ENCODE data around the gene ZNF628.

ZNF628 gene

DNA sequence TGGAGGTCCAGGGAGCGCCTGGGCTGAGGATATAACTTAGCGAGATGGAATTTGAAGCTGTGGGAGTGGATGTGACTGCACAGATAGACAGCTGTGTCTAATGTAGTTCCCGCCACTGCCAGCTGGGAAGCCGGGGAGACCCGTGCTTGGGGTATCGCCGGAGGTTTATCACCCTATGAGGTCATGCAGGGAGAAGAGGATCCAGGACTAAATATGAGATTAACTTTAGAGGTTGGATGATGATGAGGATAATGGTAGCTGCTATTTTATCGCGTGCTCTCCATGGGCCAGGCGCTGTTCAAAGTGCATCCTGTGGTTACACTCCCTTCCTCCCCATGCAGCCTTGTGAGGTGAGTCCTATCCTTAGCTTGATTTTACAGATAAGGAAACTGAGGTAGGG is 31.7 kb downstream of the ZNF628 start:
- Histone ChIP-seq H3K4me3 (replicated peaks; ENCODE audit: insufficient read depth, low read length) (no peak overlapping the region), H3K27me3 (ENCODE audit: insufficient read depth, poor library complexity, severe bottlenecking) (peaks cover 3% of the 10 kb centered on the region), H3K27ac (replicated peaks) (no peak overlapping the region)
- no peak for DNase-seq (ENCODE audit: low read depth in 1 of 2, low spot score in 1 of 2)
- TF ChIP-seq, protein P1, sequence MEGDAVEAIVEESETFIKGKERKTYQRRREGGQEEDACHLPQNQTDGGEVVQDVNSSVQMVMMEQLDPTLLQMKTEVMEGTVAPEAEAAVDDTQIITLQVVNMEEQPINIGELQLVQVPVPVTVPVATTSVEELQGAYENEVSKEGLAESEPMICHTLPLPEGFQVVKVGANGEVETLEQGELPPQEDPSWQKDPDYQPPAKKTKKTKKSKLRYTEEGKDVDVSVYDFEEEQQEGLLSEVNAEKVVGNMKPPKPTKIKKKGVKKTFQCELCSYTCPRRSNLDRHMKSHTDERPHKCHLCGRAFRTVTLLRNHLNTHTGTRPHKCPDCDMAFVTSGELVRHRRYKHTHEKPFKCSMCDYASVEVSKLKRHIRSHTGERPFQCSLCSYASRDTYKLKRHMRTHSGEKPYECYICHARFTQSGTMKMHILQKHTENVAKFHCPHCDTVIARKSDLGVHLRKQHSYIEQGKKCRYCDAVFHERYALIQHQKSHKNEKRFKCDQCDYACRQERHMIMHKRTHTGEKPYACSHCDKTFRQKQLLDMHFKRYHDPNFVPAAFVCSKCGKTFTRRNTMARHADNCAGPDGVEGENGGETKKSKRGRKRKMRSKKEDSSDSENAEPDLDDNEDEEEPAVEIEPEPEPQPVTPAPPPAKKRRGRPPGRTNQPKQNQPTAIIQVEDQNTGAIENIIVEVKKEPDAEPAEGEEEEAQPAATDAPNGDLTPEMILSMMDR (IDR thresholded peaks at IDR 0.05; ENCODE audit: insufficient read depth, low read length), result no peak
- TF ChIP-seq, protein P2, sequence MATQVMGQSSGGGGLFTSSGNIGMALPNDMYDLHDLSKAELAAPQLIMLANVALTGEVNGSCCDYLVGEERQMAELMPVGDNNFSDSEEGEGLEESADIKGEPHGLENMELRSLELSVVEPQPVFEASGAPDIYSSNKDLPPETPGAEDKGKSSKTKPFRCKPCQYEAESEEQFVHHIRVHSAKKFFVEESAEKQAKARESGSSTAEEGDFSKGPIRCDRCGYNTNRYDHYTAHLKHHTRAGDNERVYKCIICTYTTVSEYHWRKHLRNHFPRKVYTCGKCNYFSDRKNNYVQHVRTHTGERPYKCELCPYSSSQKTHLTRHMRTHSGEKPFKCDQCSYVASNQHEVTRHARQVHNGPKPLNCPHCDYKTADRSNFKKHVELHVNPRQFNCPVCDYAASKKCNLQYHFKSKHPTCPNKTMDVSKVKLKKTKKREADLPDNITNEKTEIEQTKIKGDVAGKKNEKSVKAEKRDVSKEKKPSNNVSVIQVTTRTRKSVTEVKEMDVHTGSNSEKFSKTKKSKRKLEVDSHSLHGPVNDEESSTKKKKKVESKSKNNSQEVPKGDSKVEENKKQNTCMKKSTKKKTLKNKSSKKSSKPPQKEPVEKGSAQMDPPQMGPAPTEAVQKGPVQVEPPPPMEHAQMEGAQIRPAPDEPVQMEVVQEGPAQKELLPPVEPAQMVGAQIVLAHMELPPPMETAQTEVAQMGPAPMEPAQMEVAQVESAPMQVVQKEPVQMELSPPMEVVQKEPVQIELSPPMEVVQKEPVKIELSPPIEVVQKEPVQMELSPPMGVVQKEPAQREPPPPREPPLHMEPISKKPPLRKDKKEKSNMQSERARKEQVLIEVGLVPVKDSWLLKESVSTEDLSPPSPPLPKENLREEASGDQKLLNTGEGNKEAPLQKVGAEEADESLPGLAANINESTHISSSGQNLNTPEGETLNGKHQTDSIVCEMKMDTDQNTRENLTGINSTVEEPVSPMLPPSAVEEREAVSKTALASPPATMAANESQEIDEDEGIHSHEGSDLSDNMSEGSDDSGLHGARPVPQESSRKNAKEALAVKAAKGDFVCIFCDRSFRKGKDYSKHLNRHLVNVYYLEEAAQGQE (IDR thresholded peaks at IDR 0.05; ENCODE audit: insufficient replicate concordance, low read depth), result no peak
- TF ChIP-seq GABPA (IDR thresholded peaks at IDR 0.05; ENCODE audit: low read depth), result no peak
- no peak for TF ChIP-seq POLR2AphosphoS5 (IDR thresholded peaks at IDR 0.05; ENCODE audit: low read depth)
- no peak for TF ChIP-seq SPI1 (IDR thresholded peaks at IDR 0.05; ENCODE audit: borderline replicate concordance, low read depth)

DNA sequence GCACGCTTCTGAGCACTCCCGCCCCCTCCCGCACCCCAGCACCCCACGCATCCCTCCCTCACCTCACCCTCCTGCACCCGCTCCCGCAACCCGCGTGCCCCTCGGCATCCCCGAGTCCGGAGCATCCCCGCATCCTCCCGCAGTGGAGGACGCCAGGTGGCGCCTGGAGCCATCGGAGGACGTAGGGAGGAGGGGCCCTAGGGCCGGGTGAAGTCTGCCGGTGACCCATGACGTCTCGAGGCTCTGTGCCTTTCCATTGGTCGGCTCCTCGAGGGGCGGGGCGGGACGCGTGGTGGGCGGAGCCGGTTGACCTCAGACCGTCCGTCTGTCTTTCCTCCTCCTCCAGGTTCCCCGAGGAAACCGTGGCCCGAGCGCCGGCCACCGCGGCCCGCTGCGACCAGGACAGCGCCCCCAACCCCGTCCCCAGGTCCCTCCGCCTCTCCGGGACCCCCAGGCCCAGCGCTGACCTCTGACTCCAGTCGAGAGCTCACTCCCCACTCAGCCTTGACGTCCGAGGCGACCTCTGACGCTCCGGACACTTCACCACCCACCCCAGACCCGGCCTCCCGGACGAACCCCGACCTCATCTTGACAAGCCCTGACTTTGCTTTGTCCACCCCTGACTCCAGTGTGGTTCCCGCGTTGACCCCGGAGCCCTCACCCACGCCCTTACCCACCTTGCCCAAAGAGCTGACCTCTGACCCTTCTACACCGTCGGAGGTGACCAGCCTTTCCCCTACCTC is 40.6 kb downstream of the ZNF628 start:
- Histone ChIP-seq H3K27me3 (ENCODE audit: insufficient read depth, poor library complexity, severe bottlenecking) (no peaks in the 10 kb centered on the region), H3K4me3 (replicated peaks; ENCODE audit: insufficient read depth, low read length) (peak overlapping the region; percentile 28), H3K27ac (replicated peaks) (0 out of 2 replicates have a peak overlapping the region, but pooled peaks have one; percentile 8)
- DNase-seq (ENCODE audit: low read depth in 1 of 2, low spot score in 1 of 2), result peak; percentile 83 to 87
- no peak for TF ChIP-seq SPI1 (IDR thresholded peaks at IDR 0.05; ENCODE audit: borderline replicate concordance, low read depth)
- TF ChIP-seq, protein P1 (IDR thresholded peaks at IDR 0.05; ENCODE audit: insufficient read depth, low read length), result peak; percentile 65

DNA sequence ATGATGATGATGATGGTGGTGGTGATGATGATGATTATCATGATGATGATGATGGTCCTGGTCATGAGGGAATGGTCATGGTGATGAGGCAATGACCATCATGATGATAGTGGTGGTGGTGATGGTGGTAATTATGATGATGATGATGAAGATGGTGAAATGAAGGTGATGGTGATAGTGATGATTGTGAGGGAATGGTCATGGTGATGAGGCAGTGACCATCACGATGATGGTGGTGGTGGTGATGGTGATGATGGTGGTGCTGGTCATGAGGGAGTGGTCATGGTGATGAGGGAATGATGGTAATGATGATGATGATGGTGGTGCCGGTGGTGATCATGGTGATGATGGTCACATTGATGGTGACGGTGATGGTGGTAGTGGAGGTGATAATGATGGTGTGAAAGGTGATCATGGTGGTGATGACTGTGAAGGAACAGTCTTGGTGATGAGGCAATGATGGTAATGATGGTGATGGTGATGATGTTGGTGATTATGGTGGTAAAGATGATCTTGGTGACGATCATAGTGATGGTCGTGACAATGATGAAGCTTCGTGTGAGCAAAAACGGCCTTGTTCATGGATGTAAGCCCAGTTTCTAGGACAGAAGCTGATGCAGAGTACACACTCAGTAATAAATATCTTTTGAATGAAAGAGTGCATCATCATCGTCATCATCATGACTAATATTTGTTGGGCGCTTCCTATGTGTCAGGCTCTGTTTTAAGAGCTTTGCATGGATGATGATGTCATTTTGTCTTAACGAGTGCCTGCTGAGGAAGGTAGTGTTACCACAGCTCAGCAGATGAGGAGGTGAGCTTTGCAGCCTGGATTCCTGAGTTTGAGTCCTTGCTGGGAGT is 43.3 kb downstream of the ZNF628 start:
- no peaks in the 10 kb centered on the region for H3K27me3 ChIP-seq (ENCODE audit: insufficient read depth, poor library complexity, severe bottlenecking)
- no peak overlapping the region for H3K27ac ChIP-seq (replicated peaks)
- no peak overlapping the region for H3K4me3 ChIP-seq (replicated peaks; ENCODE audit: insufficient read depth, low read length)
- TF ChIP-seq GABPA (IDR thresholded peaks at IDR 0.05; ENCODE audit: low read depth), result no peak
- TF ChIP-seq, protein P2 (IDR thresholded peaks at IDR 0.05; ENCODE audit: insufficient replicate concordance, low read depth), result no peak
- TF ChIP-seq POLR2AphosphoS5 (IDR thresholded peaks at IDR 0.05; ENCODE audit: low read depth), result no peak
- TF ChIP-seq, protein P1 (IDR thresholded peaks at IDR 0.05; ENCODE audit: insufficient read depth, low read length), result no peak
- no peak for TF ChIP-seq SPI1 (IDR thresholded peaks at IDR 0.05; ENCODE audit: borderline replicate concordance, low read depth)
- DNase-seq (ENCODE audit: low read depth in 1 of 2, low spot score in 1 of 2), result no peak

Measured in HL-60 (cell line).